HEK293 (cell line): ENCODE data around the gene XKR3.

ENCODE experiments used
- CTCF ChIP-seq: fragments of 450-650 bp; formaldehyde crosslinking; IDR thresholded peaks from 2 replicates; pipeline ENCODE4 v1.5.1; 2016; ENCODE audit warnings: missing biosample characterization, missing genetic modification characterization
- REST ChIP-seq: fragments of 450-650 bp; formaldehyde crosslinking; IDR thresholded peaks from 2 replicates; pipeline ENCODE4 v1.5.1; 2016; ENCODE audit warnings: missing biosample characterization, missing genetic modification characterization
- ZBTB21 ChIP-seq: fragments of 450-650 bp; formaldehyde crosslinking; IDR thresholded peaks from 2 replicates; pipeline ENCODE4 v1.5.1; 2017; ENCODE audit warnings: missing biosample characterization, missing genetic modification characterization
- ZNF214 ChIP-seq: fragments of 450-650 bp; formaldehyde crosslinking; IDR thresholded peaks from 2 replicates; pipeline ENCODE4 v1.5.1; 2017; ENCODE audit warnings: missing biosample characterization, mild to moderate bottlenecking, missing genetic modification characterization, borderline replicate concordance
- ZNF324 ChIP-seq: fragments of 450-650 bp; formaldehyde crosslinking; IDR thresholded peaks from 2 replicates; pipeline ENCODE4 v1.5.1; 2016; ENCODE audit warnings: missing biosample characterization, missing genetic modification characterization
- ZNF423 ChIP-seq: fragments of 450-650 bp; formaldehyde crosslinking; IDR thresholded peaks from 2 replicates; pipeline ENCODE4 v1.5.1; 2016; ENCODE audit warnings: missing biosample characterization, missing genetic modification characterization
- ZNF426 ChIP-seq: fragments of 450-650 bp; formaldehyde crosslinking; IDR thresholded peaks from 2 replicates; pipeline ENCODE4 v1.5.1; 2017; ENCODE audit warnings: missing biosample characterization, missing genetic modification characterization, mild to moderate bottlenecking, inconsistent platforms, moderate library complexity
- ZNF501 ChIP-seq: fragments of 450-650 bp; formaldehyde crosslinking; IDR thresholded peaks from 2 replicates; pipeline ENCODE4 v1.5.1; 2016; ENCODE audit warnings: missing biosample characterization, missing genetic modification characterization
- ZNF600 ChIP-seq: fragments of 450-650 bp; formaldehyde crosslinking; IDR thresholded peaks from 2 replicates; pipeline ENCODE4 v1.5.1; 2016; ENCODE audit warnings: missing biosample characterization, missing genetic modification characterization
- ZNF777 ChIP-seq: fragments of 450-650 bp; formaldehyde crosslinking; IDR thresholded peaks from 2 replicates; pipeline ENCODE4 v1.5.1; 2017; ENCODE audit warnings: missing biosample characterization, missing genetic modification characterization, borderline replicate concordance
- TF ChIP-seq, protein P1 (sequence below): fragments of 450-650 bp; formaldehyde crosslinking; IDR thresholded peaks from 2 replicates; pipeline ENCODE4 v1.5.1; 2016; ENCODE audit warnings: missing biosample characterization, missing genetic modification characterization

GRCh38 chr22:16806401-16806800 lies 18.8 kb downstream of the XKR3 start:
- no peak for TF ChIP-seq REST (tag by site-specific recombination)
- TF ChIP-seq CTCF (tag by site-specific recombination), result no peak
- no peak for TF ChIP-seq ZNF214 (tag by site-specific recombination)
- no peak for TF ChIP-seq ZBTB21
- no peak for TF ChIP-seq ZNF600 (tag by site-specific recombination)
- TF ChIP-seq, protein P1, sequence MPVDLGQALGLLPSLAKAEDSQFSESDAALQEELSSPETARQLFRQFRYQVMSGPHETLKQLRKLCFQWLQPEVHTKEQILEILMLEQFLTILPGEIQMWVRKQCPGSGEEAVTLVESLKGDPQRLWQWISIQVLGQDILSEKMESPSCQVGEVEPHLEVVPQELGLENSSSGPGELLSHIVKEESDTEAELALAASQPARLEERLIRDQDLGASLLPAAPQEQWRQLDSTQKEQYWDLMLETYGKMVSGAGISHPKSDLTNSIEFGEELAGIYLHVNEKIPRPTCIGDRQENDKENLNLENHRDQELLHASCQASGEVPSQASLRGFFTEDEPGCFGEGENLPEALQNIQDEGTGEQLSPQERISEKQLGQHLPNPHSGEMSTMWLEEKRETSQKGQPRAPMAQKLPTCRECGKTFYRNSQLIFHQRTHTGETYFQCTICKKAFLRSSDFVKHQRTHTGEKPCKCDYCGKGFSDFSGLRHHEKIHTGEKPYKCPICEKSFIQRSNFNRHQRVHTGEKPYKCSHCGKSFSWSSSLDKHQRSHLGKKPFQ, result no peak
- no peak for TF ChIP-seq ZNF423
- TF ChIP-seq ZNF426 (tag by site-specific recombination), result no peak
- TF ChIP-seq ZNF324, result no peak
- no peak for TF ChIP-seq ZNF777 (tag by site-specific recombination)
- no peak for TF ChIP-seq ZNF501
